Activated CD4-positive, alpha-beta T cell treated with anti-CD3 and anti-CD28 coated beads for 24 hours (primary cell): Measurements from ENCODE around the gene ERF.
A peak's percentile ranks its signal among the peaks of the same experiment; 100 is the strongest.
"Not testable (repeated sequence)": the region's sequence is repeated elsewhere in the genome, so short reads cannot be mapped to it uniquely, and the experiment has no call there.

Source experiments
- DNase-seq, 2 donors: peaks; one replicate each; pipeline ENCODE4 v3.0.0-alpha.2; 2020; ENCODE audit warnings: low read depth in 2 of 2

Gene ERF

GRCh38 chr19:42275517-42275916 lies 20.6 kb upstream of the ERF start:
- DNase-seq: no peak

GRCh38 chr19:42275103-42275502 lies 20.2 kb upstream of the ERF start:
- no peak for DNase-seq

DNA sequence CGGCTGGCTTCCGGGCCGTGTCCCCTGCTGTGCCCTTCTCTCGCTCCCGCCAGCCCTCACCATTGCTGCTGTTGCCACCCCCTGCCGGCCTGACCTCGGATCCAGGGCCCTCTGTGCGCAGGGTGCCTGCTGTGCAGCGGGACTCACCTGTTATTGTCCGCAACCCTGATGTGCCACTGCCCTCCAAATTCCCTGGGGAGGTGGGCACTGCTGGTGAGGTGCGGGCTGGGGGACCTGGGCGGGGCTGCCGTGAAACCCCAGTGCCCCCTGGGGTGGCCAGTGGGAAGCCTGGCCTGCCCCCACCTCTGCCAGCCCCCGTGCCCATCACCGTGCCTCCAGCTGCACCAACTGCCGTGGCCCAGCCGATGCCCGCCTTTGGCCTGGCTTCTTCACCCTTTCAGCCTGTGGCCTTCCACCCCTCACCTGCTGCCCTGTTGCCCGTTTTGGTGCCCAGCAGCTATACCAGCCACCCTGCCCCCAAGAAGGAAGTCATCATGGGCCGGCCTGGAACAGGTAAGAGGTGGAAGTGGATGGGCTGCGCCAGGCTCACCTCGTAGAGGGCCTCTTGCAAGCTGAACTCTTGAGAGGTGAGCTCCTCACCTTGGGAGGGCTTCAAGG lies 19.2 kb upstream of the ERF start:
- no peak for DNase-seq

GRCh38 chr19:42273407-42274064 lies 18.6 kb upstream of the ERF start:
- no peak for DNase-seq

DNA sequence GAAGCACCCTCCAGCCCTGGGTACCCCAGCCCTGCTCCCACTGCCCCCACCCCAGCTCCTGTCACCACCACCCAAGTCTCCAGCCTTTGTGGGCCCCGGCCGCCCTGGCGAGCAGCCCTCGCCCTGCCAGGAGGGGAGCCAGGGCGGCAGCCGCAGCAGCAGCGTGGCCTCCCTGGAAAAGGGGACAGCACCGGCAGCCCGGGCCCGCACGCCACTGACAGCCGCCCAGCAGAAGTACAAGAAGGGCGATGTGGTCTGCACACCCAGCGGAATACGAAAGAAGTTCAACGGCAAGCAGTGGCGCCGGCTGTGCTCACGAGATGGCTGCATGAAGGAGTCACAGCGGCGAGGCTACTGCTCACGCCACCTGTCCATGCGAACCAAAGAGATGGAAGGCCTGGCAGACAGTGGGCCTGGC lies 18.1 kb upstream of the ERF start:
- no peak for DNase-seq

- DNase-seq: no peak
Measured at GRCh38 chr19:42272535-42272897, 17.6 kb upstream of the ERF start.

GRCh38 chr19:42271861-42272534 lies 17.1 kb upstream of the ERF start:
- no peak for DNase-seq

DNA sequence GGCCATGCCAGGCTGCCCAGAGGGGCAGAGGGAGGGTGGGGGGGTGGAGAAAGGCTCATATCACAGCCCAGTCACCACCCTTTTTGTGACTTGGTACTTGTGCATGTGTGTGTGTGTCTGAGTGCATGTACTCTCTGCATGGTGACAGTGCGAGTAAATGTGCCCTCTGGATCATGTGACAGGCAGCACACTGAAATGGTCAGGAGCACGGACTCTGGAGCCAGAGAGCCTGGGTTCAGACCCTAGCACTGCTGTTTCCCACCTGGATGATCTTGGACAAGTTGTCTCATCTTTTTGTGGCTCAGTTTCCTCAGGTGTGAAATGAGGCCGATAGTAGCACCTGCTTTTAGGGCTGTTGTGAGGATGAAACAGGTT lies 16.1 kb upstream of the ERF start:
- no peak for DNase-seq

- peak; percentile 54 to 55 for DNase-seq
Measured at GRCh38 chr19:42270346-42271044, 15.6 kb upstream of the ERF start.

DNA sequence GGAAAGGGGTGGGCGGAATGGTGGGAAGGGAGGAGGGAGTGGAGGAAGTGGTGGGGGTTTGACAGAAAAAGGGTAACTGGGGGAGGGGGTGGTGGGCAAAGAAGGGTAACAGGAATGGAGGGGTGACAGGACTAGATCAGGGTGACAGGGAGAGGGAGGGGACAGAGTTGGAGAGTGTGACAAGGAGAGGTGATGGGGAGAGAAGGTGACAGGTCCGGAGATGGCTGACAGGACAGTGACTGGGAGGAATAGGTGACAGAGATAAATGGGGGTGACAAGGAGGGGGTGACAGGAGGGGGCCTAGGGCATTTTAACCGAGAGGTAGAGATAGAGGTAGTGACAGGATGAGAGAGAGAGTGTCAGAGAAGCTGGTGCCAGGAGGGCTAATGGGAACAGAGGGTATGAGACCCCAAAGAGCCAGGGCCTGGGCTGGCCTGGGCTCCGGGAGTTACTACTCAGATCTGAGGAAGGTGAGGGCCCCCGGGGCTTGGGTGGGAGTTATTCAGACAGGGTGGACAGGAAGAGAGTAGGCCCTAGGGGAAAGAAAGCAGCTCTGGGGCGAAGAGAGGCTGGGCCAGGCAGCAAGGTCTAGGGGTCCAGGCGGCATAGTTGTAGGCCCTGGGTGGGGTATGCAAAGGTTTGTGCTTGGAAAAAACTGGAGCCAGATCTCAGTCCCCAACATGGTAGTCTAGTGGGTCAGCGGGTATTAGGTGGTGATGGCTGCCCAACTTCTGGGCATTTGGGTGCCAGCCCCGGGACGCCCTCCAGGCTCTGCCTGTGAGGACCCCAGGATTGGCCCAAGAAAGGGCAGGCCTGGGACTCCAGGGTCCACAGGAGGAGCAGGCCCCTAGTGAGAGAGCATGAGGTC lies 14.8 kb upstream of the ERF start:
- no peak for DNase-seq

- DNase-seq: peak; percentile 97 to 99
Measured at GRCh38 chr19:42268704-42269477, 14.0 kb upstream of the ERF start, which contains the start of gene CIC. Gene CIC (plus strand): TSS chr19:42269252. CDS start chr19:42271784, 2,532 bp downstream.

DNA sequence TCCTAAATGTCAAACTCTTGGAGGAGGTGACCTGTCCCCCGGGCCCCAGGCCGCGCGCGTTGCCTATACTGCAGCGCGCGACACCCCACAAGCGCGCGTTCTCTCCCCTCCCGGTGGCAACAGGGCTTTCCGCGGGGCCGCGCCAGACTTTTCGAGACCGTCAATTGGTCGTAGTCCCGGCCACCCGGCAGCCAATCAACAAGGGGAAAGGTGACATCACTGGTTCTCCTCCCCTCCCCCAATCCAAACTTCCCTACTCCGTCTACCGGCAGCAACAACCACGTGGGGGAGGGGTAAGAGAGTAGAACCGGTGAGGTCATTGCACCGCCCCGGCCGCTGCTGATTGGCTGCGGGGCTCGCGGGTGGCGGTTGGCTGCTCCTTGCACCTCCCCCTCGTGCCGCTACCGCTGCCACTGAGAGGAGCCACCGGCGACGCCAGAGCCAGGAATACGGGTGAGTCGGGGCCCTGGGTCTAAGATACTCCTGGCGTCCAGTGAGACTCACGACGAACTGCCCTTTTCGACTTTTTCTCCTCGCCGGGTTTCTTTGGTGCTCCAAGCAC lies 13.3 kb upstream of the ERF start:
- peak; percentile 94 to 98 for DNase-seq

GRCh38 chr19:42267644-42268141 lies 12.8 kb upstream of the ERF start:
- DNase-seq: no peak

DNA sequence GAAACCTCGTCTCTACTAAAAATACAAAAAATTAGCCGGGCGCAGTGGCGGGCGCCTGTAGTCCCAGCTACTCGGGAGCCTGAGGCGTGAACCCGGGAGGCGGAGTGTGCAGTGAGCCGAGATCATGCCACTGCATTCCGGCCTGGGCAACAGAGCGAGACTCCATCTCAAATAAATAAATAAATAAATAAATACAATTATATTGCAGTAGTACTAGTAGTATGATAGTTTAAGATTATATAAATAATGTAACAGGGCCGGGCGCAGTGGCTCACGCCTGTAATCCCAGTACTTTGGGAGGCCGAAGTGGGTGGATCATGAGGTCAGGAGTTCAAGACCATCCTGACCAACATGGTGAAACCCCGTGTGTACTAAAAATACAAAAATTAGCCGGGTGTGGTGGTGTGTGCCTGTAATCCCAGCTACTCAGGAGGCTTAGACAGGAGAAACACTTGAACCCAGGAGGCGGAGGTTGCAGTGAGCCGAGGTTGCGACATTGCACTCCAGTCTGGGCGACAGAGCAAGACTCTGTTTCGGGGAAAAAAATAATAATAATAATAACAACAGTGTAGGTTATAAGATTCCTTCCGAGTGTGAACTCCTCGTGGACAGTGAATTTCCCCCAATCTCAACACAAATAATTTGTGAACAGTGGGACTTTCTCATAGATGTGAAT lies 12.1 kb upstream of the ERF start:
- DNase-seq: not testable (repeated sequence)

- not testable (repeated sequence) for DNase-seq
Measured at GRCh38 chr19:42266105-42266504, 11.2 kb upstream of the ERF start.

GRCh38 chr19:42261763-42262162 lies 6.8 kb upstream of the ERF start:
- DNase-seq: no peak

DNA sequence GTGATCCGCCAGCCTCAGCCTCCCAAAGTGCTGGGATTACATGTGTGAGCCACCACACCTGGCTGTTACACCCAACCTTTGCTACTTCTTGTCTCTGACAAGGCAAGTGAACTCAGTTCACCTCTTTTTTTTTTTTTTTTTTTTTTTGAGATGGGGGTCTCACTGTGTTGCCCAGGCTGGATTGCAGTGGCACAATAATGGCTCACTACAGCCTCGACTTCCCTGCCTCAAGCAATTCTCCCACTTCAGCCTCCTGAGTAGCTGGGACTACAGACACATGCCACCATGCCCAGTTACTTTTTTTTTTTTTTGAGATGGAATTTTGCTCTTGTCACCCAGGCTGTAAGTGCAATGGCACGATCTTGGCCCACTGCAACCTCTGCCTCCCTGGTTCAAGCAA lies 2.9 kb upstream of the ERF start:
- DNase-seq: not testable (repeated sequence)

- no peak for DNase-seq
Measured at GRCh38 chr19:42255766-42256745, 1.1 kb upstream of the ERF start.
